ENCODE results near the gene PCDHGA10. TPM values are rescaled to one million over a fixed set of nuclear protein-coding genes. Genes with fewer than 3 reads are reported as not detected.
A peak's percentile ranks its signal among the peaks of the same experiment; 100 is the strongest.

Gene PCDHGA10
- total and polyA plus RNA-seq, 8 donors = 3.9 to 5.5 (median 4.7) TPM

- Histone ChIP-seq H3K4me1 (peaks cover 3 to 5% of the 10 kb centered on the region in 2 donors), H3K36me3 (no peaks in the 10 kb centered on the region), H3K4me3 (peak within 1 kb of the TSS; percentile 14 to 39), H3K27ac (no peak within 1 kb of the TSS), H3K27me3 (peaks cover 40 to 97% of the 10 kb centered on the region in 2 donors), H3K9me3 (peaks cover 7 to 86% of the 10 kb centered on the region in 2 donors)
- peak in 1 of 4 donors; percentile 83 for DNase-seq
- TF ChIP-seq CTCF (IDR thresholded peaks at IDR 0.05) = peak; percentile 40 to 43
- ATAC-seq = peak; percentile 77
- intact Hi-C loops (cut with DNase I) = no loop called here
Measured at GRCh38 chr5:141420855-141421488, 8.2 kb downstream of the PCDHGA10 start, which contains the start of gene PCDHGA11. PCDHGA11 (plus strand) TSS chr5:141421051; CDS start chr5:141421228, 177 bp downstream.

DNA sequence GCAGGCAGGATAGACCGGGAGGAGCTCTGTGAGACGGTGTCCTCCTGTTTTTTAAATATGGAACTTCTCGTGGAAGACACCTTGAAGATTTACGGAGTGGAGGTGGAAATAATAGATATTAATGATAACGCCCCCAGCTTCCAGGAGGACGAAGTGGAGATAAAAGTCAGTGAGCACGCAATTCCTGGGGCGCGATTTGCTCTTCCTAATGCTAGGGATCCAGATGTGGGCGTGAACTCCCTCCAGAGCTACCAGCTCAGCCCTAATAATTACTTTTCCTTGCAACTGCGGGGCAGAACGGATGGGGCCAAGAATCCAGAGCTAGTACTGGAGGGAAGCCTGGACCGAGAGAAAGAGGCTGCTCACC is 8.7 kb downstream of the PCDHGA10 start:
- Histone ChIP-seq H3K4me3 (peak overlapping the region in 1 of 2 donors; percentile 39), H3K36me3 (no peaks in the 10 kb centered on the region), H3K27ac (no peak overlapping the region), H3K9me3 (peaks cover 7 to 91% of the 10 kb centered on the region in 2 donors), H3K4me1 (peaks cover 3 to 5% of the 10 kb centered on the region in 2 donors), H3K27me3 (peaks cover 45 to 97% of the 10 kb centered on the region in 2 donors)
- TF ChIP-seq CTCF (IDR thresholded peaks at IDR 0.05) = no peak
- intact Hi-C loops (cut with DNase I) = no loop called here
- DNase-seq (no peak), ATAC-seq (no peak)

DNA sequence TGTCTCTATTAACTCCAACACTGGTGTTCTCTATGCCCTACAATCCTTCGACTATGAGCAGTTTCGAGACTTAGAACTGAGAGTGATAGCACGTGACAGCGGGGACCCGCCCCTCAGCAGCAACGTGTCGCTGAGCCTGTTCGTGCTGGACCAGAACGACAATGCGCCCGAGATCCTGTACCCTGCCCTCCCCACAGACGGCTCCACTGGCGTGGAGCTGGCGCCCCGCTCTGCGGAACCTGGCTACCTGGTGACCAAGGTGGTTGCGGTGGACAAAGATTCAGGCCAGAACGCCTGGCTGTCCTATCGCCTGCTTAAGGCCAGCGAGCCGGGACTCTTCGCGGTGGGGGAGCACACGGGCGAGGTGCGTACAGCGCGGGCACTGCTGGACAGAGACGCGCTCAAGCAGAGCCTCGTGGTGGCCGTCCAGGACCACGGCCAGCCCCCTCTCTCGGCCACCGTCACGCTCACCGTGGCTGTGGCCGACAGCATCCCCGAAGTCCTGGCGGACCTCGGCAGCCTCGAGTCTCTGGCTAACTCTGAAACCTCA is 10.0 kb downstream of the PCDHGA10 start:
- Histone ChIP-seq H3K4me3 (no peak overlapping the region), H3K9me3 (peaks cover 7 to 99% of the 10 kb centered on the region in 2 donors), H3K36me3 (no peaks in the 10 kb centered on the region), H3K4me1 (peaks cover 3 to 5% of the 10 kb centered on the region in 2 donors), H3K27me3 (peaks cover 50 to 97% of the 10 kb centered on the region in 2 donors), H3K27ac (no peak overlapping the region)
- no peak for TF ChIP-seq CTCF (IDR thresholded peaks at IDR 0.05)
- ATAC-seq (no peak), DNase-seq (peak in 1 of 4 donors; percentile 59)
- intact Hi-C loops (cut with DNase I) = no loop called here

GRCh38 chr5:141427783-141428426 is 15.1 kb downstream of the PCDHGA10 start:
- H3K9me3 ChIP-seq = peaks cover 0 to 90% of the 10 kb centered on the region in 2 donors
- H3K36me3 ChIP-seq = no peaks in the 10 kb centered on the region
- H3K27me3 ChIP-seq = peaks cover 35 to 97% of the 10 kb centered on the region in 2 donors
- peaks cover 0 to 4% of the 10 kb centered on the region in 2 donors for H3K4me1 ChIP-seq
- no peak for TF ChIP-seq CTCF (IDR thresholded peaks at IDR 0.05)
- intact Hi-C loops (cut with DNase I) = no loop called here
- ATAC-seq (no peak), DNase-seq (peak in 1 of 4 donors; percentile 70)
- H3K4me3 ChIP-seq = no peak overlapping the region
- no peak overlapping the region for H3K27ac ChIP-seq
